GM21737 (cell line): ENCODE results near the gene FRZB.

Source experiments
- ATAC-seq: cut with Tn5 transposase; IDR thresholded peaks from one replicate; pipeline ENCODE4 v1.9.1; 2021; ENCODE audit warnings: mild to moderate bottlenecking, moderate library complexity; ENCODE audit not compliant: unreplicated experiment

FRZB gene

DNA sequence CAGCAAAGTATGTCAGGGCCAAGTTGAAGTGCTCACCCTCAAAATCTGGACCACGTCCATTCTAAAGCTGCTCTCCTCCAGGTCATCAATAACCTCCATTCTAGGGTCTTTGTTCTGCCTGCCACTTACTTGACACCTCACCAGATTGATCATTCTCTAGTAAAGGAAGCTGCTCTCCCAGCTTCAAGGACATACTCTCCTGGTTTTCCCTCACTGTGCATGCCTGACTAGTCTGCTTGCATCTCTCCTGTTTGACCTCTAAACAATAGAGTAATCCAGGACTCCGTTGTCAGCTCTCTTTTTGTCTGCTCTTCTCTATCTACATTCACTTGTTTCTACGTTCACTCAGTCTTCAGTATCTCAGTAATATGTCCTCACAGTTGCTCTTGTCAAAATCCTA is 59.1 kb downstream of the FRZB start:
- no peak for ATAC-seq

DNA sequence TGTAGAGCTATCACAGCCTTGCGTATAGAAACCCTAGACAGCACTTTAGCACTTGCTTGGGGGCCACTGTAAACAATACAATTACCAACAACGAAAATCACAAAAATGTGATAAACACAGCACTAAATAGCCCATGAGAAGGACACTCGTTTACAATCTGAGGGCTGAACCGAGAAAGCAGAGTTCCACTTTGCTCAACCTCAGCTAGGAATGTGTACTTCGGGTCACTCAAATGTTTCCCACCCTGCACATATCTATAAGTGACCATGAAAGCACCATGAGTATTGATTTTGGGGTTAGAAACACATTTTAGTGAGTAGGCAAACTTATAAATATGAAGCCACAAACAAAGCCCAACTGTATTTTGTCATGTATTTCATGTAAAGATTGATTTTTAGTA is 62.3 kb downstream of the FRZB start:
- no peak for ATAC-seq

DNA sequence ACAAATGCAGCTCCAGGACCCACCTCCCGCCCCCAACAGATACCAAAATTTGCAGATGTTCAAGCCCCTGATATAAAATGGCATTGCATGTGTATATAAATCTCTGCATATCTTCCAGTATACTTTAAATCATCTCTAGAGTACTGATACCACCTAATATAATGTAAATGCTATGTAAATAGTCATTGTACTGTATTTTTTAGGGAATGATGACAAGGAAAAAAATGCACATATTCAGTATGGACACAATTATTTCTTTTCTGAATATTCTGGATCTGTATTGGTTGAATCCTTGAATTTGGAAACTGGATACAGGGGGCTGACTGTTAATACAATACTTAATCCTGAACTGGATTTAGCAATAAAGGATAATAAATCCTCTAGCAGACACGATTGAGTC is 67.7 kb downstream of the FRZB start:
- ATAC-seq: no peak

DNA sequence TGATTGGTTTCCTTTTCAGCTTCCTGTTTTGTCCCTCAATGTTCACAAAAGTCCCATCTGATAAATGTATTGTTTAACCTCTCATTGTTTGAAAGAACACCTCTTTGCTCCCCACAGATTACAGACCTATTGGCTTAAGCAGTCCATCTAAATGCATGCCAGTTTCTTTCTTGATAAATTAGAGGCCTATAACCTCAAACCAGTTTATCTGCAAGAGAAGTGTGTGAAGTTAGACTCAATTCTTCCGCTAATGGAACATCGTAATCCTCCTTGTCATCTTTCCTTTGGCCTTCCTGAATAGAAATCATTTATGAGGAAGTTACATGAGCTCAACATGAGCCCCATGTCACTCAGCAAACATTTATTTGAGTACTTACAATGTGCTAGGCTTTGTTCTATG is 74.0 kb downstream of the FRZB start:
- no peak for ATAC-seq

DNA sequence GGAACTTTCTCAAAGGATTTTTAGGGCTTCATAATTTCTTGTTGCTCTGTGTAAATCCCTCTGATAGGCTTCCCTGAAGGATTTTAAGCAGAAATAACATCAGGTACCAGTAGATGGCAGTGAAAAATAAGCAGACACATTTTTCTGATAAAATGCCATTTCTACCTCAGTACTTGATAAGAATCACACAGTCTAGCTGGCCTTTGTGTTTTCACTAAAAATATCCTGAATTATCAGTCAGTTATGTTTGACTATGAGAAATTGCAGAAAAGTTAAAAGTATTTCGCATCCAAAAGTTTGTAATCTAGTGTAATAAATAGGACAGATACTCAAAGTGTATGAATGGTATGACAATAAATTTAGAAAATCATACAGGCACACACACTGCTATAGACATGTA is 81.7 kb downstream of the FRZB start:
- ATAC-seq: no peak

DNA sequence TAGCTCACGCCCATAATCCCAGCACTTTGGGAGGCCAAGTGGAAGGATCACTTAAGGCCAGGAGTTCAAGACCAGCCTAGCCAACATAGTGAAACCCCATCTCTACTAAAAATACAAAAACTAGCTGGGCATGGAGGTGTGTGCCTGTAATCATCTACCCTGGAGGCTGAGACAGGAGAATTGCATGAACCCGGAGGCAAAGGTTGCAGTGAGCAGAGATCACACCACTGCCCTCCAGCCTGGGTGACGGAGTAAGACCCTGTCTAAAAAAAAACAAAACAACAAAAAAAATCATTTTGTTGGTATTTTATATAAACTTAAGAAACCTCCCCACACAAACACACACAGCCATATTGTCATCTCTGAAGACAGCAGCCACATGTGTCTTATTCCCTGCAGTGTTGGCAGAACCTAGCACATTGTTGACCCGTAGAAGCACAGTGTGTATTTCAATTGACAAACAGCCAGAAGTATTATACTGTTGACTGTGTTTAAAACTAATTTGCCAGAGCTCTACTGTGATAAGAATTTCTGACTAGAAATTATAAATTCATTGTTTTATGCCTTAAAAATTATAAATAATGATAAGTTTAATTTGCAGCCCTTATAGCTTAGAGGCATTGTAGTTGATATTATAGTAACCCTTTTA is 82.3 kb downstream of the FRZB start:
- ATAC-seq: no peak
